Activated CD8-positive, alpha-beta memory T cell treated with anti-CD3 and anti-CD28 coated beads for 1 hour (primary cell): ENCODE measurements around the gene FOXJ1.

Source experiments
- DNase-seq, 2 donors: peaks; one replicate each; pipeline ENCODE4 v3.0.0-alpha.2; 2020; ENCODE audit warnings: low read depth in 1 of 2; ENCODE audit errors: extremely low read depth in 1 of 2

Gene FOXJ1

DNA sequence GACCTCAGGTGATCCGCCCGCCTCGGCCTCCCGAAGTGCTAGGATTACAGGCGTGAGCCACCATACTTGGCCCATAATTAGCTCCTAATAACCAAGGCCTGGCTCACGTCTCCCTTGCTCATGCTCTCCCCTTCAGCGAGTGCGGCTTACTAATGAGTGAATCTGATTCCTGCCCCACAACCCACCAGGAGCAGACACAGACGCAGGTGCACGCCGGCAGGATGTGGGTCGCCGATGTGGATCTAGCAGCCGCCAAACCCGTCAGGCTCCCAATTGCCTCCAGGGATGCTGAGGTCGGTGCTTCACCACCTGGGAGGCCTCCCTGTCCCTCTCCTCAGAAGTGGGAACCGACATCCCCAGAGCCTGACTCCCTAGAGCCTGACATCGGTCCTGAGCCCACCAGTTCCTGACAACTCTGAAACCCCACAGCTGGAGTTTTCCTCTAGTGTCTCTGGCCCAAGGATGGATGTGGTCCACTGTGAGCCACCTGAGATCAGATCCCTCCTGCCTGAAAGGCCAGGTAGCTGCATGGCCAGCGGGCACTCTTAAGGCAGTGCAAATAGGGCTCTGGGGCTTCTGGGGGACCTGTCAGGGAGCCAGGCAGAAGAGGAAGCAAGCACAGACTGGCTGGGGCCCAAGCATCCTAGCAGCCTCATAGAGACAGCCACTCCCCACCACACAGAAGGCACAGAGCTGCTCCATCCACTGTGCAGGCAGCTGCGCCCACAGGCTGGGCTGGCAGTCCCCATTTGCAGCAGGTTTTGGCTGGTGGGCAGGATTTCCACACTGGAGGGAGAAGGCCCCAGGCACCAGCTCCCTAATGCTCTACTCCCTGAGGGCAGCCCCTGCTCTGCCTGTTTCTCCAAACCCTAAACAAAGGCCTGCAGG is 48.3 kb downstream of the FOXJ1 start:
- no peak for DNase-seq

GRCh38 chr17:76091526-76092286 is 49.3 kb downstream of the FOXJ1 start:
- DNase-seq, result no peak

DNA sequence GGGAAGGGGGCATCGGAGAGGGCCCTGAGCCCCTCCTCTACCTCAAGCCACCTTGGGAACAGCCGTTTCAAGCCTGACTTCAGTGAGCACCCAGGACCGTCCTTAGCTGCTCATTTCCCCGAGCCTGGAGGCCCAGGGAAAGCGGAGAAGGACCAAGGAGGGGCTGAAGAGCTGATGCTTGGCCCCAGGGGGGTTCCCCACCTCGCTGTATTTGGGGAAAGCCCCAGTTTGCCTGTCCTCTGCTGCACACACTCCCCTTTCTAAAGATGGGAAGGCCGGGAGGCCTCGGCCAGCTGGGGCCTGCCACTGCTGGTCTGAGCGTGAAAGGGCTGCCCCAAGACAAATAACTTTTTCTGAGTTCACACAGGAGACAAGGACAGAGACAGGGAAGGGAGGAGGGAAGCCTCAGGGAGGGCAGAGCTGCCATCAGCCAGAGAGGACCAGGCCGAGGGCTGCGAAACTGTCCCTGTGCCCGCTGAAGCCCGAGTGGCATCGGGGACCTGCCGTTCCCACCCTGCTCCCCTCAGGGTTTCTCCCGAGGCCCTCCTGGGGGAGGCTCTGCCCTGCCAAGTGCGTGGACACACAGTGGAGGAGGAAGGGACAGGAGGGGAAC is 50.4 kb downstream of the FOXJ1 start:
- DNase-seq, result no peak

DNA sequence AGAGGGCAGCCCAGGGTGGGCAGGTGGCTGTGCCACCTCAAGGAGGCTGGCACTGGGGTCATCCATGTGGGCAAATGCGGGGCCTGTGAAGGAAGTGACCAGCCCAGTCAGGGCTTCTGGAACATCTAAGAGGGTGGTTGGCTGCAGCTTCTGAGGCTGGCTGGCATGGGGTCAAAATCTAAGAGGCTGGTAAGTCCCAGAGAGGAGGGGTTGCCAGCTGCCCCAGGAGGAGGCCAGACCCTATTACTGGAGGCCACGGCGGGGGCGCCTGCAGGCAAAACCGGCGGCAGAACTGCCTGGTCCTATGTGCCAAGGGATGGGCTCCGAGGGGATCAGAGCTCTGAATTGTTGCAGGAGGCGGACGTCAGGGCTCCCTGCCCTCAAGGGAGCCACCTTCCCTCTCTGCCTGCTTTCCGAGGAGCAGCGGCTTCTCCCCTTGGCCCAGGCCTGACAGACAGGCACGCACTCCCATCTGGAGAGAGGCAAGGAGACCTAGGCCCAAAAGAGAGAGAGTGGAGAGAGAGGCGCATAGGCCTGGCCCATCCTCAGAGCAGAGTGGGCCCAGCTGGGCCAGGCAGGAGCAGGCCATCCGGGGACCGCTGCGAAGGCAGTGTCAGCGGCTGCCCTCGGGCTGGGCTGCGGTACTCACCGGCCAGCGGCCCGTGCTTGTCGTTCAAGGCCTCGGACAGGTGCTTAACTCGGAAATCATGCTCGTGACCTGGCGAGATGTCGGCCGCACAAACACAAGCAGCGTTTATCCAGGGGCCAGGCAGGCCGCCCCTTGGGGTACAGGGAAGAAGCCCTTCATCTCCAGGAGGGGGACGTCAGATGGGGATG is 51.1 kb downstream of the FOXJ1 start:
- DNase-seq, result no peak

DNA sequence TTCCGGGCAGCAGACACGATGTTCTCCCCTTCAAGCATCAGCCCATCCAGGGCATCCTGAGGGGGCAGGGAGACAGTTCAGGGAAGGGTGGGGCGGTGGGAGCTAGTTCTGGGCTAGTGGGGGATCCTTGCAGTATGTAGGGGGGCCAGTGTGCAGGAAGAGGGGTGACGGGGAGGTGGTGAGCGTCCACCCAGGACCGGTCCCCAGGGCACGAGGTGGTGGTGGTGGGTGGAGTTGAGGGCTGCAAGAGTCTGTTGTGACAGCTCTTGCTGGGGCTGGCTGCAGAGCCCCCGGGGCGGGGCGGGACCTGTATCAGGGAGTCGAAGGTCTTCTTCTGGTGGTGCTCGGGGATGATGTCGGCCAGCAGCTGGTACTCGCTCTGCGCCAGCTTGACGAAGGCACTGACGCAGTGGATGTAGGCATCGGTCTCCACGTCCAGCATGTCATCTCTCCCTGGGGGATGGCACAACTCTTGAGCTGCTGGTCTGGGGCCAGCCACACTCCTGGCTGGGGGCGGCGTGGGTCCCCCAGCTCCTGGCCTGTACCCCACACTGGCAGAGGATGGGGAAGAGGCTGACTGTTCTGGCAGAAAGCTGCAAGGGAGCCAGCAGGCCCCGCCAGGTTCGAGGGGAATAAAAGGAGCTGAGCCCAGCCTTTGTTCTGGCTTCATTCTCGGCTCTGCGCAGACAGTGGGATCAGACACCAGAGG is 52.0 kb downstream of the FOXJ1 start:
- no peak for DNase-seq

DNA sequence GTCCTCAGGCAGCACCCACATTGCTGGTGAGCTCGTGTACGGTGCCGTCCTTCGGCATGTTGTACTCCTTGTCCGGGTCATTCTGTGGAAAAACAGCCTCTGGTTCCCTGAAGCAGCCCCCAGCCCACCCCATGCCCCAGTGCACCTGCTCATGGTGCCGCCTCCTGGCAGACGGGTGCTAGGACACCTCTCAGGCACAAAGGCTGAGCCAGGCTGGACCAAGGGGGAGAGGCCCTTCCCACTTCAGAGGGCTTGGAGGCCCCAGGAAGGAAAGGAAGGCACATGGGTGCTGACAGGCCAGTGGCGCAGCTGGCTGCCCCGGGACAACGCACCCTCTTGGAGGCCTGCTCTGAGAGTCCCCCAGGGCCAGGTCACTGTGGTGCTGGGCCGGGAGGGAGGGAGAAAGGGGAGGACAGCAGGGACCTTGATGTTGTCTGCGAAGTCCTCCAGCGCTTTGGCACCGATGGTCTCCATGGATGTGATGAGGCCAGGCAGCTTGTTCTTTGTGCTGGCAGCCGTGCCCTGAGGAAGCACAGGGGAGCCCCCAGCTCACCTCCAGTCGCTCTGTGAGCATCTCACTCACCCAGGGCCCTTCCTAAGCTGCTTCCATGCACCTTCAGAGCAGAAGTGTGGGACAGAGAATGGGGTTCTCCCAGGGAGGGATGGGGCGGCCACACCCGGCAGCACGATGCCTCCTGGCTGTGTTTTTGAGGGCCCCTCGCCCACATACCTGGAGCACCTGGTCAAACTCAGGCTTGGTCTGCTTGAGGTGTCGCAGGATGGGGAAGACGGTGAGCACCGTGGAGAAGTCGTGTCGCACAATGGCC is 52.8 kb downstream of the FOXJ1 start:
- no peak for DNase-seq

DNA sequence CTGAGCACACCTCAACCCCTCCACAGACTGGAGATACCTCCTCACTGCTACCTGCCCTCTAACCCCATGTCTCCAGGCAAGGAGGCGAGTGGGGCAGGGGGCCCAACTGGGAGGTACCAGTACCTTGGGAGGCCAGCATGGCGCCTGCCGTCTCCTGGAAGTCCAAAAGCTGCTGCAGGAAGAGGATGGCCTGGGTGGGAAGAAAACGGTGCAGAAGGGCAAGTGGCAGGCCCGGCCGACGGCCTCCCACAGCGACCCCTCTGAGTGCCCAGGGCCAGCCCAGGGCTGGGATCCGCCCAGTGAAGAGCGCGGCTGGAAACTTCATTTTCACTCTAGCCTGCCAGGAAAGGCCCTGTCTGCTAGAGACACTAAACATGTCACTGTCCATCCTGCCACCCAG is 53.5 kb downstream of the FOXJ1 start:
- DNase-seq, result no peak

DNA sequence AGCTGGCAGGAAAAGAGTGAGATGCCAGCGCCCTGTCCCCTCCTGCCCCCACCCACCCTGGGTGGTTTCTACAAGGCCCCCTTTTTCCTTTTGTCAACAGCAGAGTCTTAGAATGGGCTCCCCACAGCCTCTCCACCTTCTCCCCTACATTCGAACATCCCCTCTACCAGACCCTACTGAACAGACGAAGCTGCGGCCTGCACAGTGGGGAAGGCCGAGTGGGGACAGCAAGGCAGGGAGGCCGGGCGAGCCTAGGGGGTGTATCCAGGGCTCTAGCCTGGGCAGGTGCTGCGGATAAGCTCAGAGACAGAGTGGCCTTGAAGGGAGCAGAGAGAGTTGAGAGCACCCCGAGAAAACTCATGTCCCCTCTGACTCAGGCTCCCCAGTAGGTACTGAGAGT is 54.7 kb downstream of the FOXJ1 start:
- DNase-seq, result no peak
